ES-I3 (cell line): ENCODE results near the gene C1orf35.
A peak's percentile ranks its signal among the peaks of the same experiment; 100 is the strongest.

Source experiments
- H3K36me3 ChIP-seq: 2 replicates; pipeline ENCODE4 v1.6.1; 2013; ENCODE audit warnings: mild to moderate bottlenecking, low read length, control low read depth, moderate library complexity; ENCODE audit not compliant: insufficient read depth
- H3K4me1 ChIP-seq: 2 replicates; pipeline ENCODE4 v1.6.1; 2013; ENCODE audit warnings: mild to moderate bottlenecking, control low read depth, low read length; ENCODE audit not compliant: insufficient read depth
- H3K9ac ChIP-seq: 2 replicates; pipeline ENCODE4 v1.6.1; 2013; ENCODE audit warnings: low read depth, mild to moderate bottlenecking, low read length, moderate library complexity
- H3K9me3 ChIP-seq: 2 replicates; pipeline ENCODE4 v1.6.1; 2013; ENCODE audit warnings: mild to moderate bottlenecking, low read length, moderate library complexity; ENCODE audit not compliant: control insufficient read depth, insufficient read depth

The C1orf35 gene

GRCh38 chr1:228066416-228066815 is 36.7 kb downstream of the C1orf35 start:
- Histone ChIP-seq H3K9ac (no peak overlapping the region), H3K4me1 (no peaks in the 10 kb centered on the region), H3K9me3 (no peaks in the 10 kb centered on the region), H3K36me3 (no peaks in the 10 kb centered on the region)

- Histone ChIP-seq H3K9me3 (no peaks in the 10 kb centered on the region), H3K9ac (no peak overlapping the region), H3K4me1 (no peaks in the 10 kb centered on the region), H3K36me3 (no peaks in the 10 kb centered on the region)
Observed at GRCh38 chr1:228065543-228066347, 37.4 kb downstream of the C1orf35 start.

GRCh38 chr1:228064741-228065542 is 38.2 kb downstream of the C1orf35 start:
- Histone ChIP-seq H3K9ac (no peak overlapping the region), H3K9me3 (no peaks in the 10 kb centered on the region), H3K36me3 (no peaks in the 10 kb centered on the region)

GRCh38 chr1:228064296-228064695 is 38.8 kb downstream of the C1orf35 start:
- H3K9ac ChIP-seq = no peak overlapping the region
- H3K36me3 ChIP-seq = no peaks in the 10 kb centered on the region
- no peaks in the 10 kb centered on the region for H3K4me1 ChIP-seq
- H3K9me3 ChIP-seq = no peaks in the 10 kb centered on the region

More at GRCh38 chr1:228064741-228065542, 38.2 kb downstream of the C1orf35 start:
- H3K4me1 ChIP-seq = no peaks in the 10 kb centered on the region

- H3K4me1 ChIP-seq = no peaks in the 10 kb centered on the region
- H3K9me3 ChIP-seq = no peaks in the 10 kb centered on the region
- no peak overlapping the region for H3K9ac ChIP-seq
- H3K36me3 ChIP-seq = no peaks in the 10 kb centered on the region
Observed at GRCh38 chr1:228063251-228064191, 39.6 kb downstream of the C1orf35 start.

- Histone ChIP-seq H3K36me3 (no peaks in the 10 kb centered on the region), H3K9ac (no peak overlapping the region), H3K9me3 (no peaks in the 10 kb centered on the region), H3K4me1 (no peaks in the 10 kb centered on the region)
Observed at GRCh38 chr1:228062812-228063211, 40.3 kb downstream of the C1orf35 start.

- Histone ChIP-seq H3K36me3 (no peaks in the 10 kb centered on the region), H3K9ac (no peak overlapping the region), H3K9me3 (no peaks in the 10 kb centered on the region), H3K4me1 (no peaks in the 10 kb centered on the region)
Observed at GRCh38 chr1:228062085-228062791, 40.9 kb downstream of the C1orf35 start.

GRCh38 chr1:228061411-228062084 is 41.6 kb downstream of the C1orf35 start:
- H3K4me1 ChIP-seq = no peaks in the 10 kb centered on the region
- peak overlapping the region; percentile 80; the same call in 1 of the 2 replicates for H3K9ac ChIP-seq
- no peaks in the 10 kb centered on the region for H3K9me3 ChIP-seq
- no peaks in the 10 kb centered on the region for H3K36me3 ChIP-seq

GRCh38 chr1:228060458-228061190 is 42.5 kb downstream of the C1orf35 start:
- no peaks in the 10 kb centered on the region for H3K36me3 ChIP-seq
- peak overlapping the region; percentile 80 for H3K9ac ChIP-seq
- no peaks in the 10 kb centered on the region for H3K9me3 ChIP-seq
- no peaks in the 10 kb centered on the region for H3K4me1 ChIP-seq

- Histone ChIP-seq H3K9me3 (no peaks in the 10 kb centered on the region), H3K4me1 (no peaks in the 10 kb centered on the region), H3K9ac (peak overlapping the region; percentile 80), H3K36me3 (no peaks in the 10 kb centered on the region)
Observed at GRCh38 chr1:228059634-228060457, 43.3 kb downstream of the C1orf35 start.

- Histone ChIP-seq H3K9ac (peak overlapping the region; percentile 80; the same call in 1 of the 2 replicates), H3K9me3 (no peaks in the 10 kb centered on the region), H3K4me1 (no peaks in the 10 kb centered on the region), H3K36me3 (no peaks in the 10 kb centered on the region)
Observed at GRCh38 chr1:228058949-228059633, 44.0 kb downstream of the C1orf35 start.
